ENCODE measurements around the gene SOX11. TPM values are rescaled to one million over a fixed set of nuclear protein-coding genes. Genes with fewer than 3 reads are reported as not detected.
A peak's percentile ranks its signal among the peaks of the same experiment; 100 is the strongest.

Gene SOX11
- total RNA-seq, 1 donor from 2014 or later, result 31.6 TPM

DNA sequence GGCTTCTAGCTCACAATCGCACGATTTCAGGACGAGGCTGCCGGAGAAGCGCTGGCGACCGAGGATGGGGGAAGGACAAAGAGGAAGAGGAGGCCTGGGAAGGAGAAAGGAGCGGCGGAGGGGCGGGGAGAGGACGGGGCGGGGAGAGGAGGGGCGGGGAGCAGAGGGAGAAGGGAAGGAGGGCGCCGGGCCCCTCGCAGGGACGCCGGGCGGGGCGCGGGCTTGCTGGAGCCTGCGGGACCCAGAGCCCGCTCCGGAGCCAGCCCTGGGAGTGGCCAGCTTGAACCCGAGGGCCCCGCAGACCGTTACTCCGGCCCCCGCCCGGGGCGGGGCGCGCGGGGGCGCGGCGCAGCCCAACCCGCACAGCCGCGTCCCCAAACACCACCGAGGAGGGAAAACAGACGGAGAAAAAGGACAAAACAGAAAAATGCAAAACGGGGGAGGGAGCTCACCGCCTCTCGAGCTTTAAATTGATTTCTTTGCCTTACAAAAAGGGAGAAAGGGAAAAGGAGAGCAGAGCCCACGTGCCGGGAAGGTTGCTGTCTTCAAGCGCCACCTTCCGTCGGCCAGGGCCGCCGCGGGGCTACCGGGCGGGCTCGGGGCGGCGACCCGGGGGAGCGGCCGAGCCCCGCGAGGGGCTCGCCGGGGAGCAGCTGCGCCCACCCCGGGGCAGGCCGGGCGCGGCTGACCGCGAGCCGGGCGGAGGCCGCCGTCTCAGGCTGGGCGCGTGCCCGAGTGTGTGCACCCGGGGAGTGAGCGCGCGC lies 781 bp upstream of the SOX11 start:
- no peak for DNase-seq (ENCODE audit: low spot score)
- peak overlapping the region; percentile 88 for H3K4me3 Mint-ChIP-seq (ENCODE audit: unreplicated experiment)
- H3K27ac Mint-ChIP-seq (ENCODE audit: unreplicated experiment), result peak overlapping the region; percentile 93
- no peaks in the 10 kb centered on the region for H3K9me3 Mint-ChIP-seq (ENCODE audit: low read depth)
- H3K4me1 Mint-ChIP-seq (ENCODE audit: low read depth), result peaks cover 43% of the 10 kb centered on the region
- TF ChIP-seq, protein P1, sequence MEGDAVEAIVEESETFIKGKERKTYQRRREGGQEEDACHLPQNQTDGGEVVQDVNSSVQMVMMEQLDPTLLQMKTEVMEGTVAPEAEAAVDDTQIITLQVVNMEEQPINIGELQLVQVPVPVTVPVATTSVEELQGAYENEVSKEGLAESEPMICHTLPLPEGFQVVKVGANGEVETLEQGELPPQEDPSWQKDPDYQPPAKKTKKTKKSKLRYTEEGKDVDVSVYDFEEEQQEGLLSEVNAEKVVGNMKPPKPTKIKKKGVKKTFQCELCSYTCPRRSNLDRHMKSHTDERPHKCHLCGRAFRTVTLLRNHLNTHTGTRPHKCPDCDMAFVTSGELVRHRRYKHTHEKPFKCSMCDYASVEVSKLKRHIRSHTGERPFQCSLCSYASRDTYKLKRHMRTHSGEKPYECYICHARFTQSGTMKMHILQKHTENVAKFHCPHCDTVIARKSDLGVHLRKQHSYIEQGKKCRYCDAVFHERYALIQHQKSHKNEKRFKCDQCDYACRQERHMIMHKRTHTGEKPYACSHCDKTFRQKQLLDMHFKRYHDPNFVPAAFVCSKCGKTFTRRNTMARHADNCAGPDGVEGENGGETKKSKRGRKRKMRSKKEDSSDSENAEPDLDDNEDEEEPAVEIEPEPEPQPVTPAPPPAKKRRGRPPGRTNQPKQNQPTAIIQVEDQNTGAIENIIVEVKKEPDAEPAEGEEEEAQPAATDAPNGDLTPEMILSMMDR (IDR thresholded peaks at IDR 0.05), result peak; percentile 76
- H3K27me3 Mint-ChIP-seq (ENCODE audit: low read depth), result no peaks in the 10 kb centered on the region
- no peaks in the 10 kb centered on the region for H3K36me3 Mint-ChIP-seq (ENCODE audit: low read depth)

DNA sequence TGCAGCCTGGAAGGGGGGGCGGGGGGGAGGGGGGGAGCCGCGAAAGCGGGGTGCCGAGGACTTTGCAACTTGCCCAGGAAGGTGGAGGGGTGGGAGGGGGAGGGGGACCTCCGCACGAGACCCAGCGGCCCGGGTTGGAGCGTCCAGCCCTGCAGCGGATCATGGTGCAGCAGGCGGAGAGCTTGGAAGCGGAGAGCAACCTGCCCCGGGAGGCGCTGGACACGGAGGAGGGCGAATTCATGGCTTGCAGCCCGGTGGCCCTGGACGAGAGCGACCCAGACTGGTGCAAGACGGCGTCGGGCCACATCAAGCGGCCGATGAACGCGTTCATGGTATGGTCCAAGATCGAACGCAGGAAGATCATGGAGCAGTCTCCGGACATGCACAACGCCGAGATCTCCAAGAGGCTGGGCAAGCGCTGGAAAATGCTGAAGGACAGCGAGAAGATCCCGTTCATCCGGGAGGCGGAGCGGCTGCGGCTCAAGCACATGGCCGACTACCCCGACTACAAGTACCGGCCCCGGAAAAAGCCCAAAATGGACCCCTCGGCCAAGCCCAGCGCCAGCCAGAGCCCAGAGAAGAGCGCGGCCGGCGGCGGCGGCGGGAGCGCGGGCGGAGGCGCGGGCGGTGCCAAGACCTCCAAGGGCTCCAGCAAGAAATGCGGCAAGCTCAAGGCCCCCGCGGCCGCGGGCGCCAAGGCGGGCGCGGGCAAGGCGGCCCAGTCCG lies 540 bp downstream of the SOX11 start:
- H3K4me3 Mint-ChIP-seq (ENCODE audit: unreplicated experiment), result peak overlapping the region; percentile 87

DNA sequence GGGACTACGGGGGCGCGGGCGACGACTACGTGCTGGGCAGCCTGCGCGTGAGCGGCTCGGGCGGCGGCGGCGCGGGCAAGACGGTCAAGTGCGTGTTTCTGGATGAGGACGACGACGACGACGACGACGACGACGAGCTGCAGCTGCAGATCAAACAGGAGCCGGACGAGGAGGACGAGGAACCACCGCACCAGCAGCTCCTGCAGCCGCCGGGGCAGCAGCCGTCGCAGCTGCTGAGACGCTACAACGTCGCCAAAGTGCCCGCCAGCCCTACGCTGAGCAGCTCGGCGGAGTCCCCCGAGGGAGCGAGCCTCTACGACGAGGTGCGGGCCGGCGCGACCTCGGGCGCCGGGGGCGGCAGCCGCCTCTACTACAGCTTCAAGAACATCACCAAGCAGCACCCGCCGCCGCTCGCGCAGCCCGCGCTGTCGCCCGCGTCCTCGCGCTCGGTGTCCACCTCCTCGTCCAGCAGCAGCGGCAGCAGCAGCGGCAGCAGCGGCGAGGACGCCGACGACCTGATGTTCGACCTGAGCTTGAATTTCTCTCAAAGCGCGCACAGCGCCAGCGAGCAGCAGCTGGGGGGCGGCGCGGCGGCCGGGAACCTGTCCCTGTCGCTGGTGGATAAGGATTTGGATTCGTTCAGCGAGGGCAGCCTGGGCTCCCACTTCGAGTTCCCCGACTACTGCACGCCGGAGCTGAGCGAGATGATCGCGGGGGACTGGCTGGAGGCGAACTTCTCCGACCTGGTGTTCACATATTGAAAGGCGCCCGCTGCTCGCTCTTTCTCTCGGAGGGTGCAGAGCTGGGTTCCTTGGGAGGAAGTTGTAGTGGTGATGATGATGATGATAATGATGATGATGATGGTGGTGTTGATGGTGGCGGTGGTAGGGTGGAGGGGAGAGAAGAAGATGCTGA lies 1.4 kb downstream of the SOX11 start:
- H3K4me1 Mint-ChIP-seq (ENCODE audit: low read depth), result peaks cover 47% of the 10 kb centered on the region
- H3K36me3 Mint-ChIP-seq (ENCODE audit: low read depth), result no peaks in the 10 kb centered on the region
- peak overlapping the region; percentile 87 for H3K4me3 Mint-ChIP-seq (ENCODE audit: unreplicated experiment)
- no peaks in the 10 kb centered on the region for H3K27me3 Mint-ChIP-seq (ENCODE audit: low read depth)
- peak overlapping the region; percentile 75 for H3K27ac Mint-ChIP-seq (ENCODE audit: unreplicated experiment)
- no peaks in the 10 kb centered on the region for H3K9me3 Mint-ChIP-seq (ENCODE audit: low read depth)
- TF ChIP-seq, protein P1 (IDR thresholded peaks at IDR 0.05), result peak; percentile 30
- DNase-seq (ENCODE audit: low spot score), result no peak

More for the DNA sequence above, 540 bp downstream of the SOX11 start:
- Mint-ChIP-seq H3K4me1 (ENCODE audit: low read depth) (peaks cover 39% of the 10 kb centered on the region), H3K27me3 (ENCODE audit: low read depth) (no peaks in the 10 kb centered on the region), H3K9me3 (ENCODE audit: low read depth) (no peaks in the 10 kb centered on the region), H3K27ac (ENCODE audit: unreplicated experiment) (peak overlapping the region; percentile 96), H3K36me3 (ENCODE audit: low read depth) (no peaks in the 10 kb centered on the region)
- peak; percentile 94 for DNase-seq (ENCODE audit: low spot score)
- TF ChIP-seq, protein P1 (IDR thresholded peaks at IDR 0.05), result no peak

DNA sequence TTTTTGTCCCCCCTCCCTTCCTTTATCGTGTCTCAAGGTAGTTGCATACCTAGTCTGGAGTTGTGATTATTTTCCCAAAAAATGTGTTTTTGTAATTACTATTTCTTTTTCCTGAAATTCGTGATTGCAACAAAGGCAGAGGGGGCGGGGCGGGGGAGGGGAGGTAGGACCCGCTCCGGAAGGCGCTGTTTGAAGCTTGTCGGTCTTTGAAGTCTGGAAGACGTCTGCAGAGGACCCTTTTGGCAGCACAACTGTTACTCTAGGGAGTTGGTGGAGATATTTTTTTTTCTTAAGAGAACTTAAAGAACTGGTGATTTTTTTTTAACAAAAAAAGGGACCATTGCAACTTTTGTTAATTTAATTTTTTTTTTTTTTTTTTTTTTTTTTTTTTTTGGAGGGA lies 2.1 kb downstream of the SOX11 start:
- Mint-ChIP-seq H3K27ac (ENCODE audit: unreplicated experiment) (peak overlapping the region; percentile 75), H3K27me3 (ENCODE audit: low read depth) (no peaks in the 10 kb centered on the region), H3K4me3 (ENCODE audit: unreplicated experiment) (peak overlapping the region; percentile 87), H3K4me1 (ENCODE audit: low read depth) (peaks cover 47% of the 10 kb centered on the region), H3K36me3 (ENCODE audit: low read depth) (no peaks in the 10 kb centered on the region), H3K9me3 (ENCODE audit: low read depth) (no peaks in the 10 kb centered on the region)
- TF ChIP-seq, protein P1 (IDR thresholded peaks at IDR 0.05), result no peak
- no peak for DNase-seq (ENCODE audit: low spot score)

Measured in chondrocyte (in vitro differentiated cells).